HEK293T (cell line): Measurements from ENCODE around the gene NHS.

Source experiments
- ARNT ChIP-seq: fragments of 450-650 bp; IDR thresholded peaks from 2 replicates; pipeline ENCODE4 v1.6.1; 2017; ENCODE audit warnings: mild to moderate bottlenecking
- BHLHE40 ChIP-seq: fragments of 450-650 bp; IDR thresholded peaks from 2 replicates; pipeline ENCODE4 v1.6.1; 2016; ENCODE audit warnings: mild to moderate bottlenecking, moderate library complexity, borderline replicate concordance
- CTBP1 ChIP-seq: fragments of 450-650 bp; IDR thresholded peaks from 2 replicates; pipeline ENCODE4 v1.6.1; 2016; ENCODE audit warnings: borderline replicate concordance
- ELF4 ChIP-seq: fragments of 450-650 bp; IDR thresholded peaks from 2 replicates; pipeline ENCODE4 v1.6.1; 2017; ENCODE audit warnings: antibody characterized with exemption
- FOXK2 ChIP-seq: fragments of 450-650 bp; IDR thresholded peaks from 2 replicates; pipeline ENCODE4 v1.6.1; 2016; ENCODE audit warnings: mild to moderate bottlenecking
- FOXM1 ChIP-seq: fragments of 450-650 bp; IDR thresholded peaks from 2 replicates; pipeline ENCODE4 v1.6.1; 2017; ENCODE audit warnings: mild to moderate bottlenecking, borderline replicate concordance
- HDGF ChIP-seq: fragments of 450-650 bp; IDR thresholded peaks from 2 replicates; pipeline ENCODE4 v1.6.1; 2017; ENCODE audit warnings: antibody characterized with exemption, borderline replicate concordance
- NFRKB ChIP-seq: fragments of 450-650 bp; IDR thresholded peaks from 2 replicates; pipeline ENCODE4 v1.6.1; 2016; ENCODE audit warnings: mild to moderate bottlenecking, moderate library complexity
- PKNOX1 ChIP-seq: fragments of 450-650 bp; IDR thresholded peaks from 2 replicates; pipeline ENCODE4 v1.6.1; 2016
- SP1 ChIP-seq: fragments of 450-650 bp; IDR thresholded peaks from 2 replicates; pipeline ENCODE4 v1.6.1; 2017
- SUZ12 ChIP-seq: fragments of 450-650 bp; IDR thresholded peaks from 2 replicates; pipeline ENCODE4 v1.6.1; 2016; ENCODE audit warnings: mild to moderate bottlenecking
- TARDBP ChIP-seq: fragments of 450-650 bp; IDR thresholded peaks from 2 replicates; pipeline ENCODE4 v1.6.1; 2016

- TF ChIP-seq HDGF (no peak), FOXM1 (no peak), SP1 (no peak), ELF4 (no peak), NFRKB (no peak), TARDBP (no peak), FOXK2 (no peak), ARNT (no peak), BHLHE40 (no peak), SUZ12 (no peak), CTBP1 (no peak), PKNOX1 (no peak)
Measured at GRCh38 chrX:17511556-17511955, 136.6 kb downstream of the NHS start.
